EH (cell line): ENCODE data around the gene CDCA7.
"Not testable (repeated sequence)": the region's sequence is repeated elsewhere in the genome, so short reads cannot be mapped to it uniquely, and the experiment has no call there.

ENCODE experiments used
- DNase-seq: peaks from one replicate; pipeline ENCODE4 v3.0.0-alpha.2; 2015; ENCODE audit warnings: low read depth

CDCA7 gene

GRCh38 chr2:173404841-173405750 lies 50.4 kb downstream of the CDCA7 start:
- no peak for DNase-seq

GRCh38 chr2:173407176-173407575 lies 52.5 kb downstream of the CDCA7 start:
- DNase-seq: no peak

- peak; percentile 30 for DNase-seq
These were observed 53.0 kb downstream of the CDCA7 start for GRCh38 chr2:173407646-173408045.

GRCh38 chr2:173410579-173410978 lies 55.9 kb downstream of the CDCA7 start:
- DNase-seq: no peak

- DNase-seq: no peak
These were observed 58.0 kb downstream of the CDCA7 start for GRCh38 chr2:173412628-173413027.

GRCh38 chr2:173414823-173415322 lies 60.2 kb downstream of the CDCA7 start:
- DNase-seq: peak; percentile 57

- DNase-seq: no peak
These were observed 61.0 kb downstream of the CDCA7 start for GRCh38 chr2:173415431-173416381.

- not testable (repeated sequence) for DNase-seq
These were observed 61.9 kb downstream of the CDCA7 start for GRCh38 chr2:173416415-173417152.

GRCh38 chr2:173417341-173417740 lies 62.7 kb downstream of the CDCA7 start:
- no peak for DNase-seq

GRCh38 chr2:173417802-173418201 lies 63.1 kb downstream of the CDCA7 start:
- no peak for DNase-seq
